Stimulated activated CD8-positive, alpha-beta memory T cell treated with anti-CD3 and anti-CD28 coated beads, Interleukin-7, amount 100 ng/mL, for 4 hours (primary cell): Measurements from ENCODE around the gene EEF1AKMT1.

Experiments used
- DNase-seq, 2 donors: peaks; one replicate each; pipeline ENCODE4 v3.0.0-alpha.2; 2020; ENCODE audit warnings: low read depth in 2 of 2

The EEF1AKMT1 gene, protein sequence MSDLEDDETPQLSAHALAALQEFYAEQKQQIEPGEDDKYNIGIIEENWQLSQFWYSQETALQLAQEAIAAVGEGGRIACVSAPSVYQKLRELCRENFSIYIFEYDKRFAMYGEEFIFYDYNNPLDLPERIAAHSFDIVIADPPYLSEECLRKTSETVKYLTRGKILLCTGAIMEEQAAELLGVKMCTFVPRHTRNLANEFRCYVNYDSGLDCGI

GRCh38 chr13:20773194-20774080 is at the start of gene EEF1AKMT1:
EEF1AKMT1 (minus strand) TSS chr13:20773961; CDS start chr13:20757598, 16,363 bp downstream.
- DNase-seq = peak; percentile 89 to 90

DNA sequence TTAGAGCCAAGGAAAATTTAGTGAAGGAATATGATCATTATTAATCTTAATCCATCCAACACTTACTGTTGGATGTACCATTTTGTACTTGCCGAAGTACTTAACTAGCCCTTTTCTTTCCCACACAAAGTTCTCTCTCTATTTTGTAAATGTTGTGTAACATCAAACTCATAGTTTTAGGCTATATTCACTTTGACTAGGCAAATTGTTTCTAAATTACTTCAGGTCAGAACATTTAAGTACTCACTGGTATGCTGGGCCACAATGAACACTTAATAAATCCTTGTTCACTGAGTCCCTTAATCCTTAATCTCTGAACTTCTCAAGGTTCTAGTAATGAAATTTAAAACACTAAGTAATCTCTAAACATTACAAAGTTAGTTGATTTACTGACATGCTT is 49.3 kb upstream of the EEF1AKMT1 start:
- DNase-seq = no peak

- DNase-seq = no peak
These were observed 48.6 kb upstream of the EEF1AKMT1 start for GRCh38 chr13:20822406-20822805.

DNA sequence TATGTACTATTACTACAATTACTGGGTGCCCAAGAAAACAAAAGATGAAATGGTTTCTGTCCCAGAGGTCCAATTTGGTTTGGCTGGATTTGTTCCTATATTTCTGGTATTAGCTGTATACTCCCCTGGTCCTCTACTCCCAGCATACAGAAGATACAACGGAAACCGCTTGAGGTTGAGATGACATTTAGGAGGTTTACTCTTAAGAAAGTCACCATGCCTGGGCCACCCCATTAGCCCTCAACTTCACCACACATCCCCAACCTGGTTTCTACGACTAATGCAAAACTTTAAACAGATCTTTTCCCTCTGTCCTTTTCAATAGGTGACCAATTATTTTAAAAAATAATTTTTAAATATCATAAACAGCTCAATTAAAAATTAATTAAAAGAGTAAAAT is 46.0 kb upstream of the EEF1AKMT1 start:
- DNase-seq = no peak

DNA sequence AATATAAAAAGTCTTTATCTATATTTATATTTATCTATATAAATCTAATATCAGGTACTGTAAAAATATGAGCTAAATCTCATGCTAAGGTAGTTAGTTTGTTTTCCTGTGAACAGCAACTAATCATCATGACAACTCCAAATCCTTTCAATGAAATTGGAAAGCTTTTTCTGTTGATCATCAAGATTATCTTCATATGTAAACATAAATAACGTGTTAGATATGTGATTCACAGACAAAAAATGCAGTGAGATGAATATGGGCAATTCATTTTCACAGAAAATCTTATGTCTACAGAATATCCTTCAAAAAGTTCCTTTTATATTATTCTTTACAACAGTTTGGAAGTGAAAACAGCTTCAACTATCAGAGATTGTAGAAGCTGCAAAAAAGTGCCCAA is 41.7 kb upstream of the EEF1AKMT1 start:
- DNase-seq = no peak

DNA sequence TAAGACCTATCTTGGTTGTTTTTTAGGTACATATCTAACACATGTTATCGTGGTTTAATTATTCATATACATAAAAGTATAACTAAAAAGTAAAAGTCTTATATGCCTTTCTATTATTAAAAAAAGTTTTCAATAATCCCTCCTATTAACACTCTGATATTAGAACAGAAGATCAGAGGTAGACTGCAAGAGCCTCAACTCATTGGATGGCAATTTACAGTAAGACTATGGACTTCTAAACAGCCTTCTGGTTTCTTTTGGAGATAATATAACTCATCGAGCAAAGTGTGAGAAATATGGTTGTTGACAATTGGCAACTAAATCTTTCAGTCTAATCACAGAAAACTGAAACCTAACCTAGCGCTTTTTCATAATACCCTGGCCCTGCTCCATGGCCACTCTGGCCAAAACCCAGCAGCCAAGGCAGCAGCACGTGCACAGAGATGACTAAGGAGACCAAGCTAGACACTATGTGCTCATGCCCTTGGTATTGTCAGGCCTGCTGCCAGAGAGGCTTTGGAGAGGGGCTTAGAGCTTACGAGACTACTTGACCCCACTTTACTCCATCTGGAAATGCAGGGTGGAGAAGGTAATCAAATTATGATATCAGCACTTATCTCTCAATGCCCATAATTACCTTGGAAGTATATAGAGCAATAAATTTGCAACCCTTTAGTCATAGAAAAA is 40.6 kb upstream of the EEF1AKMT1 start:
- no peak for DNase-seq

DNA sequence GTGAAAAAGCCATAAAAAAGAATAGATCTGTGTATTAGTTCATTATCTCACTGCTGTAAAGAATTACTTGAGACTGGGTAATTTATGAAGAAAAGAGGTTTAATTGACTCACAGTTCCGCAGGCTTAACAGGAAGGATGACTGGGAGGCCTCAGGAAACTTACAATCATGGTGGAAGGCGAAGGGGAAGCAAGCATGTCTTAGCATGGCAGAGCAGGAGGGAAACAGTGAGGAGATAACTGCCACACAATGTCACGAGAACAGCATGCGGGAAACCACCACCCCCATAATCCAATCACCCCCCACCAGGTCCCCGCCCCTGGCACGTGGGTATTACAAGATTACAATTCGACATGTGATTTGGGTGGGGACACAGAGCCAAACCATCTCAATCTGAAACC is 39.1 kb upstream of the EEF1AKMT1 start:
- DNase-seq = no peak

DNA sequence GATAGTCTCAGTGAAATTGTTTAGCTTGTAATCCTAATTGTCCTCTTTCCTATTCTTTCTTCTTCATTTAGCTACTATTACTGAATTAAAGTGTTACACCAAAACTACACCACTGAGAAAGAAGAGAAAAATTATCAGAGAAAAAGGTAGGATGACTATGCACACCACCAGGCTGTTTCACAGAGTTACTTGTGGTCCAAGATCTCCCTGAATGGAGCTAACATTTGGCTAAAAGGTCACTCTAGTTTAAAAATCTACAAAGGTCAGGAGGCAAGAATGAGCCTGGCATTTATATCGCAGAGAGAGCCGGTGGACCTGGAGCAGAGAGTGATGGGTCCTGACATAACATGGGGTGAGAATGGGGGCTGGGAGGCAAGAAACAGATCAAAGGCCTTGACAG is 37.0 kb upstream of the EEF1AKMT1 start:
- no peak for DNase-seq

- DNase-seq = no peak
These were observed 35.1 kb upstream of the EEF1AKMT1 start for GRCh38 chr13:20808874-20809273.

GRCh38 chr13:20803180-20803965 is 29.6 kb upstream of the EEF1AKMT1 start:
- no peak for DNase-seq

GRCh38 chr13:20801707-20802106 is 27.9 kb upstream of the EEF1AKMT1 start:
- DNase-seq = no peak

DNA sequence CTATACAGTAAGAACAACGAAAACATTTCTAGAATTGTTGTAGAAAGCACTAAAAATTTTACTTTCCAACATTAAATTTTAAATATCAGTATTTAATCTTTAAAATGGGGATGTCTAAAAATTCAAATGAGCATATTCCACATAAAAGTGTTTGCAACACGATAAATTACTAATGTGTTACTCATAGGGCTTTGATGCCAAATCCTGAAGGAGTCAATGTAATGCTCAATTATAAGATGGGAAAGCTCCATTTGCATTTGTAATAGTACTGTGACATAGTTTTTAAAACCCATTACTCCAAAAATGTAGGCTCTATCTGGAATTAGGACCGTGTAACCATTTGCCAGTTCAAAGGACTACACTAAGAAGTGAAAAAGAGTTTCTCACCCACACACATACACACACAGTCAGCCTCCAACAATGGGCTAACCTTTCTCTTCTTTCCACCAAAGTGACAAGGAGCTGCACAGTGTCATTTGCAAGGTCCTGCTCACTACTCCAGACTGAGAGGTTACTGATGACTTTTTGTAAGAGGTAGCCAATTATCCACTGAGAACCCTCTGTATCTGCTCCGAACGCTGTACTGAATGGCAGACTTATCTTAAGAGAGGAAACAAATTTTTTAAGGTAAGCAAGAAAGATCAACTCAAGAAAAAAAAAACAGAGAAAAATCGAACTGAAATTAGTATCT is 26.1 kb upstream of the EEF1AKMT1 start:
- no peak for DNase-seq

GRCh38 chr13:20798027-20798426 is 24.3 kb upstream of the EEF1AKMT1 start:
- DNase-seq = no peak

GRCh38 chr13:20796791-20797508 is 23.2 kb upstream of the EEF1AKMT1 start:
- DNase-seq = no peak

DNA sequence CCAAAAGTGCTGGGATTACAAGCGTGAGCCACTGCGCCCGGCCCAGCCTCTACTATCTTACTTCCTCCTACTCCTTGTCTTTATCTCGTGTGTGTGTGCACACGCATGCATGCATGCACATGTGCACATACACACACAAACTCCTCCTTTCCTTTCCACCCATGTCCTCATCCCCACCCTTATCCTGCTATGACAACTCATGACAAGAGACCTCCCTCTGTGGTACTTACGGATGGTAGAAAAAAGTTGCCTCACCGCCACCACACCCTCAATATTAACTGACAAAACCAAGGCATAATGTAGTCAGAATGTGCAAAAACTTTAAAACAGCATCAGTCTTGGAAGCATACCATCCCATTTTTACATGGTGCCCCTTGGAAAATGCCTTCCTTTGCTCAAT is 15.9 kb upstream of the EEF1AKMT1 start:
- DNase-seq = no peak

DNA sequence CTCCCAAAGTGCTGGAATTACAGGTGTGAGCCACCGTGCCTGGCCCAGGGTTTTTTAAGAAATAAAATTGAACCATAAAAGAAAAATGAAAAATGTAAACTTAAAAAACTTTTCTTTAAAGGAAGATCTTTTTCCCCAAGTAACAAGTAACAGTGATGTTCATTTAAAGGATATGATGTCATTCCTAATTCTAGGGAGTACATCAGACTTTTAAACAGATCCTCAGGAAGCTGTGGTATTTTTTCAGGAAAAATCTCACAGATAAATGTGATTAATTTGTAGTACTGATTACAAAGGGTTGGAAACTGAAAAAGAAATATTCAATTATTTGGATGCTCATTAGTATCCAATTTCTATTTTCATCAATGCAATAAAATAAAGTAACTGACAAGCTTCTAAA is 14.6 kb upstream of the EEF1AKMT1 start:
- DNase-seq = no peak

DNA sequence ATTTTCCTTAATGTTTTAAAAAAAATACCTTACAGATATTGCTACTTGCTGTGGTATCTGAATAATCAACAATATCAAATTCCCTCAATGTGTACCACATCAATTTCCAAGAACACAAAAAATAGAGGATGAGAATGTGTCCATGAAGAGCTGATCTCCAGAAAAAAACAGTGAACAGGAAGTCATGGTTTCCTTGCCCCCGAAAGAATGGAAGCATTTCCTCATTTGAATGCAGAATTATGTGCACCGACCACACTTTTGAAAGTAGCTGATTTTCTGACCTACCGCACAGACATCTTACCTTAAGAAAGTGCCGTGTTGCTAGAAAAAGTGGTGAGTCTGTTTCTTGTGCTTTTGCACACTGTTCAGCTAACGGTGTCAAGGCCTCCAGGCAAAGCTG is 13.4 kb upstream of the EEF1AKMT1 start:
- no peak for DNase-seq

DNA sequence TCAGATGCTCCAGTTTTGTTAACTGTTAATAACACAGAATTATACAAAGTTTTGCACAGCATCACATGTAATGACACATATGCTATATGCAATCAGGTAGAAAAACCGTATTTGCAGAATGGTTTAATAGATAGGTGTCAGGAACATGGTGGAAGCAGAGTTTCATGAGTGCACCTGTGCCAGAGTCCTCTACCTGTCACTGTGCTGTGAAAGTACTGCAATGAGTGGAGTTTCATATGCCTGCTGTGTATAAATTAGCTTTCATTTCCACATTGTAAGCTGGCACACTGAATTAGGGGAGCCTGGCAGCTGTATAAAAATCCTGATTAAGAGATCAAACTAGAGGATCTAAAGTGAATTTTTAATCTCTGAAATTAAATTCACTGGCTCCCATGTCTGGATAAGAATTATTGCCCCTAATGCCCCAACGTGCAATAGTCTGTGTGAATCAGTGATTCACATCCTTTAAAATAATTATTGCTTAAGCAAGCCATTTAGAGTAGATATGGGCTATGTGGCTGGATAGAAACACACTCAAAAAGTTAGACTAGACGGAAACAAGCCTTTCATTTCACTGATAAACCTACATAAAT is 8.5 kb upstream of the EEF1AKMT1 start:
- no peak for DNase-seq

- no peak for DNase-seq
These were observed 6.6 kb upstream of the EEF1AKMT1 start for GRCh38 chr13:20780317-20780716.

- DNase-seq = no peak
These were observed 5.6 kb upstream of the EEF1AKMT1 start for GRCh38 chr13:20779405-20779804.
